K562 (cell line): ENCODE measurements around the gene ZSCAN5C. TPM values are rescaled to one million over a fixed set of nuclear protein-coding genes. Genes with fewer than 3 reads are reported as not detected.

ENCODE experiments used
- ATAC-seq: fragments of 200-7000 bp; cut with Tn5 transposase; 3 replicates; pipeline ENCODE4 v1.9.1; 2020; ENCODE audit warnings: moderate library complexity
- BruUV-seq: library from RNA; stranded (reverse); fragments of 400-500 nt; replicated peaks from 2 replicates; lab custom pipeline; 2021; lab: Mats Ljungman, UMichigan
- CTCF ChIA-PET: fragments of 300-600 bp; formaldehyde crosslinking; extraction: SDS; loops from one replicate; lab custom pipeline; 2021; ENCODE audit warnings: low intra/inter-chr PET ratio; lab: Yijun Ruan, JAX
- POLR2A ChIA-PET: fragments of 300-600, 350-650 bp; sonication (Branson Sonifier 250); formaldehyde crosslinking; extraction: SDS; loops from one replicate; lab custom pipeline; 2021; ENCODE audit warnings: antibody characterized with exemption, inconsistent platforms; lab: Yijun Ruan, JAX
- DNase-seq, 4 experiments: peaks; one replicate each; pipeline versions ENCODE4 v3.0.0 to v3.0.0-alpha.2; 2011 to 2018; ENCODE audit warnings: low spot score in 3 of 4, mixed read lengths in 3 of 4; ENCODE audit errors: extremely low read depth in 1 of 4
- FAIRE-seq: peaks from 2 replicates; lab custom pipeline; 2011; peaks lifted over from hg19 to GRCh38; lab: Jason Lieb, UNC
- H2AFZ ChIP-seq: 2 replicates; pipeline ENCODE4 v1.6.0; 2011; ENCODE audit warnings: low read depth, low read length, control low read depth, inconsistent platforms
- H3K27ac ChIP-seq: fragments of 200-600 bp; 3 replicates; pipeline ENCODE4 v1.8.0; 2011; ENCODE audit warnings: low read depth, mild to moderate bottlenecking, control low read depth, inconsistent platforms, low read length, moderate library complexity, mixed read lengths; ENCODE audit errors: extremely low read depth
- H3K27me3 ChIP-seq, 2 experiments: fragments of 300-600 bp in 1 of 2; 2 replicates in 1 of 2; 3 replicates in 1 of 2; pipeline versions ENCODE4 v1.6.0 to v1.8.0; 2011; ENCODE audit warnings: inconsistent platforms in 2 of 2, low read length in 2 of 2, mild to moderate bottlenecking in 1 of 2, mixed read lengths in 1 of 2, moderate library complexity in 1 of 2; ENCODE audit not compliant: control insufficient read depth in 2 of 2, insufficient read depth in 2 of 2
- H3K36me3 ChIP-seq: fragments of 300-600 bp; 3 replicates; pipeline ENCODE4 v1.8.0; 2011; ENCODE audit warnings: mild to moderate bottlenecking, low read length, inconsistent platforms; ENCODE audit not compliant: control insufficient read depth, insufficient read depth
- H3K4me1 ChIP-seq, 2 experiments: fragments of 200-600 bp in 1 of 2; replicated peaks in 1 of 2; 2 replicates in 1 of 2; 3 replicates in 1 of 2; pipeline versions ENCODE4 v1.5.1 to v1.8.0; 2011; ENCODE audit warnings: inconsistent platforms in 2 of 2, low read length in 2 of 2, mild to moderate bottlenecking in 1 of 2, mixed read lengths in 1 of 2, moderate library complexity in 1 of 2; ENCODE audit not compliant: control insufficient read depth in 2 of 2, insufficient read depth in 2 of 2
- H3K4me2 ChIP-seq: 2 replicates; pipeline ENCODE4 v1.6.1; 2011; ENCODE audit warnings: low read length, control low read depth, inconsistent platforms, mixed read lengths; ENCODE audit not compliant: insufficient read depth
- H3K4me3 ChIP-seq: fragments of 200-600 bp; sonication (generic), shearing (Covaris generic); 2 replicates; pipeline ENCODE4 v1.5.1; 2016; ENCODE audit warnings: control low read depth, inconsistent platforms
- H3K79me2 ChIP-seq: fragments of 200-600 bp; 3 replicates; pipeline ENCODE4 v1.8.0; 2011; ENCODE audit warnings: low read length, inconsistent platforms; ENCODE audit not compliant: control insufficient read depth, insufficient read depth
- H3K9ac ChIP-seq, 2 experiments: 2 replicates each; pipeline versions ENCODE4 v1.6.0 to v1.6.1; 2011; ENCODE audit warnings: low read depth in 2 of 2, low read length in 2 of 2, control low read depth in 1 of 2, inconsistent platforms in 1 of 2, mild to moderate bottlenecking in 1 of 2, mixed read lengths in 1 of 2; ENCODE audit not compliant: insufficient read depth in 1 of 2
- H3K9me1 ChIP-seq: one replicate; pipeline ENCODE4 v1.6.0; 2011; ENCODE audit warnings: inconsistent platforms, mild to moderate bottlenecking, low read length, moderate library complexity; ENCODE audit not compliant: control insufficient read depth, insufficient read depth
- H3K9me3 ChIP-seq: replicated peaks from 2 replicates; pipeline ENCODE4 v1.5.1; 2011; ENCODE audit warnings: low read depth, low read length, inconsistent platforms; ENCODE audit not compliant: control insufficient read depth, insufficient read depth
- H4K20me1 ChIP-seq: replicated peaks from 2 replicates; pipeline ENCODE4 v1.6.1; 2011; ENCODE audit warnings: low read length, inconsistent platforms, mixed read lengths; ENCODE audit not compliant: control insufficient read depth, insufficient read depth
- CBX5 ChIP-seq: IDR thresholded peaks from 2 replicates; pipeline ENCODE4 v1.6.1; 2014; ENCODE audit warnings: low read depth, borderline replicate concordance
- CEBPG ChIP-seq, 3 experiments: fragments of 200-800 bp in 1 of 3; sonication (Bioruptor generic) in 1 of 3; sonication (generic) in 1 of 3; formaldehyde crosslinking in 1 of 3; IDR thresholded peaks in 2 of 3; conservative IDR thresholded peaks in 1 of 3; 2 replicates each; pipeline versions ENCODE4 v1.6.1 to v1.8.0; 2016 to 2022; ENCODE audit warnings: missing compliant biosample characterization in 2 of 3, missing genetic modification characterization in 2 of 3, mild to moderate bottlenecking in 1 of 3, missing genetic modification reagents in 1 of 3
- E4F1 ChIP-seq: fragments of 250-450 bp; sonication (Bioruptor Pico); IDR thresholded peaks from 2 replicates; pipeline ENCODE4 v1.5.0; 2021; ENCODE audit warnings: mild to moderate bottlenecking, borderline replicate concordance
- EHMT2 ChIP-seq: fragments of 450-650 bp; IDR thresholded peaks from 2 replicates; pipeline ENCODE4 v1.6.1; 2018; ENCODE audit warnings: antibody characterized with exemption
- ESRRB ChIP-seq: fragments of 250-450 bp; sonication (Bioruptor Pico); IDR thresholded peaks from 2 replicates; pipeline ENCODE4 v1.5.0; 2020; ENCODE audit warnings: mild to moderate bottlenecking, moderate library complexity, borderline replicate concordance
- FOSL1 ChIP-seq: fragments of 200-800 bp; sonication (Bioruptor generic); conservative IDR thresholded peaks from 2 replicates; pipeline ENCODE4 v1.6.1; 2016; ENCODE audit warnings: missing genetic modification characterization, missing compliant biosample characterization
- FOXM1 ChIP-seq, 2 experiments: fragments of 450-650 bp in 1 of 2; sonication (generic) in 1 of 2; formaldehyde crosslinking in 1 of 2; IDR thresholded peaks; 2 replicates each; pipeline versions ENCODE4 v1.6.1 to v1.9.0; 2017 to 2022; ENCODE audit warnings: low read depth in 2 of 2, mild to moderate bottlenecking in 2 of 2, missing genetic modification reagents in 1 of 2, moderate library complexity in 1 of 2
- GABPA ChIP-seq: fragments of 200-800 bp; sonication (Bioruptor generic); conservative IDR thresholded peaks from 2 replicates; pipeline ENCODE4 v1.6.1; 2016; ENCODE audit warnings: low read depth, missing genetic modification characterization, missing compliant biosample characterization
- MCM3 ChIP-seq: fragments of 450-650 bp; IDR thresholded peaks from 2 replicates; pipeline ENCODE4 v1.6.1; 2016
- MIER1 ChIP-seq: fragments of 450-650 bp; IDR thresholded peaks from 2 replicates; pipeline ENCODE4 v1.6.1; 2016; ENCODE audit warnings: antibody characterized with exemption, mild to moderate bottlenecking, low read depth
- NKRF ChIP-seq: fragments of 450-650 bp; IDR thresholded peaks from 2 replicates; pipeline ENCODE4 v1.6.1; 2016; ENCODE audit warnings: borderline replicate concordance
- SIN3B ChIP-seq: fragments of 450-650 bp; IDR thresholded peaks from 2 replicates; pipeline ENCODE4 v1.6.1; 2017; ENCODE audit warnings: low read depth, mild to moderate bottlenecking, moderate library complexity
- STAT5A ChIP-seq: IDR thresholded peaks from 2 replicates; pipeline ENCODE4 v1.6.1; 2012; ENCODE audit warnings: low read length, inconsistent platforms, borderline replicate concordance
- ZNF551 ChIP-seq: fragments of 250-450 bp; sonication (Bioruptor Pico); IDR thresholded peaks from 2 replicates; pipeline ENCODE4 v1.5.0; 2021; ENCODE audit warnings: mild to moderate bottlenecking, moderate library complexity
- WGBS: fragments of 100-300 bp; shearing (Covaris generic); methylation state at CpG from one replicate; pipeline ENCODE4 v1.1.6; 2016; ENCODE audit warnings: low coverage, mixed read lengths; ENCODE audit not compliant: insufficient coverage; ENCODE audit errors: missing lambda C conversion rate; 5-methylcytosine and 5-hydroxymethylcytosine counted together
- in situ Hi-C: fragments of 300-500 bp; cut with MboI; formaldehyde crosslinking; loops from 4 replicates; pipeline ENCODE4 v1.15.0; 2018; ENCODE audit warnings: inconsistent platforms, mixed read lengths
- intact Hi-C: fragments of 100-400 bp; cut with micrococcal nuclease; formaldehyde crosslinking; loops from 2 replicates; pipeline ENCODE4 v1.14.2; 2022
- polyA plus RNA-seq, 8 experiments: library from polyadenylated mRNA; depleted of rRNA in 4 of 8; stranded (reverse) in 5 of 8; unstranded in 3 of 8; fragments of >200 nt; fragmentation: Nextera tagmentation in 2 of 8; fragmentation: Illumina TruSeq in 1 of 8; extraction: Ambion mirVana in 2 of 8; extraction: Trizol in 1 of 8; gene quantifications; 2 replicates each; pipeline versions ENCODE4 v1.2.1 to v1.2.3, GENCODE V29; 2011 to 2014; ENCODE audit warnings: inconsistent platforms in 1 of 8, missing spikeins in 1 of 8
- total RNA-seq, 7 experiments: library from RNA; depleted of rRNA in 6 of 7; stranded (reverse); fragments of >200 nt in 6 of 7; fragmentation: Illumina TruSeq in 2 of 7; extraction: Trizol in 2 of 7; gene quantifications; 2 replicates each; pipeline versions ENCODE4 v1.2.1 to v1.2.3, GENCODE V29; 2011 to 2021; ENCODE audit warnings: low replicate concordance in 1 of 7

The ZSCAN5C gene
- total and polyA plus RNA-seq, 9 of the 15 experiments (the other 6 are each of a cell fraction or from before 2014, with no cell fraction given): 0.07 TPM; not detected in 8

GRCh38 chr19:56167064-56167578 is 35.0 kb upstream of the ZSCAN5C start (continued):
- TF ChIP-seq GABPA (tag): no peak
- peak; percentile 92 for TF ChIP-seq MIER1
- TF ChIP-seq MCM3: no peak
- TF ChIP-seq FOXM1 (IDR thresholded peaks at IDR 0.05; ENCODE audit: low read depth): no peak
- no peak for TF ChIP-seq FOXM1 (CRISPR knock-in tag; IDR thresholded peaks at IDR 0.05; ENCODE audit: low read depth)
- no peak for TF ChIP-seq NKRF
- no peak for TF ChIP-seq CEBPG (CRISPR knock-in tag; IDR thresholded peaks at IDR 0.05)
- TF ChIP-seq CEBPG (tag; conservative IDR thresholded peaks at IDR 0.05 in 1 of 2, IDR thresholded peaks at IDR 0.05 in 1 of 2): no peak
- TF ChIP-seq EHMT2: peak; percentile 96

- Histone ChIP-seq H3K27ac (no peak overlapping the region), H3K4me3 (no peak overlapping the region), H3K9ac (no peak overlapping the region), H3K4me2 (0 out of 2 replicates have a peak overlapping the region, but pooled peaks have one; percentile 24), H3K4me1 (peaks cover 0 to 10% of the 10 kb centered on the region in 2 experiments; a peak in 3 of 5 replicates), H3K36me3 (no peaks in the 10 kb centered on the region), H4K20me1 (no peaks in the 10 kb centered on the region; the same call in 1 of the 2 replicates), H3K27me3 (peaks cover 0 to 11% of the 10 kb centered on the region in 2 experiments; a peak in 1 of 5 replicates), H3K9me1 (no peaks in the 10 kb centered on the region), H3K9me3 (no peaks in the 10 kb centered on the region), H3K79me2 (no peaks in the 10 kb centered on the region), H2AFZ (no peak overlapping the region)
- POLR2A ChIA-PET: interaction anchor here (0.6 to 1.1 kb wide), 2 partner anchors 12 to 108 kb away, joined by 3 read pairs; no protein-coding TSS in a partner anchor
- intact Hi-C loops: loop anchor here (5.0 kb wide), 1 partner anchor 162 kb away; no protein-coding TSS in a partner anchor
- ATAC-seq (peak; percentile 61), FAIRE-seq (peak; percentile 65), DNase-seq (peak; percentile 36 to 49 (median 45))
- in situ Hi-C loops: no loop called here
- CTCF ChIA-PET: no interaction called here
- 17% methylated on average over 13 of the region's 14 CpGs for WGBS
- BruUV-seq: no TSS peak
- TF ChIP-seq ZNF551 (CRISPR knock-in tag): no peak
- no peak for TF ChIP-seq E4F1
- peak; percentile 86 for TF ChIP-seq FOSL1 (tag)
- no peak for TF ChIP-seq CBX5
- no peak for TF ChIP-seq STAT5A
- no peak for TF ChIP-seq ESRRB (CRISPR knock-in tag)
- TF ChIP-seq SIN3B: no peak
These were observed 31.8 kb upstream of the ZSCAN5C start for GRCh38 chr19:56170261-56170660.
